Hepatocyte (in vitro differentiated cells): ENCODE measurements around the gene PMPCA. TPM values are rescaled to one million over a fixed set of nuclear protein-coding genes. Genes with fewer than 3 reads are reported as not detected.

Experiments used
- DNase-seq: peaks from one replicate; pipeline ENCODE4 v3.0.0-alpha.2; 2016; ENCODE audit warnings: low spot score
- H2AFZ ChIP-seq: fragments of 200-600 bp; sonication (generic); 2 replicates; pipeline ENCODE4 v1.6.0; 2016; ENCODE audit warnings: antibody characterized with exemption, mild to moderate bottlenecking
- H3K27ac ChIP-seq: fragments of 200-600 bp; sonication (generic); 2 replicates; pipeline ENCODE4 v1.5.1; 2016; ENCODE audit warnings: mild to moderate bottlenecking
- H3K27me3 ChIP-seq: fragments of 200-600 bp; sonication (generic); 2 replicates; pipeline ENCODE4 v1.6.1; 2016
- H3K36me3 ChIP-seq: fragments of 200-600 bp; sonication (generic); replicated peaks from 2 replicates; pipeline ENCODE4 v1.5.1; 2016; ENCODE audit warnings: low read depth; ENCODE audit not compliant: insufficient read depth
- H3K4me1 ChIP-seq: fragments of 200-600 bp; sonication (generic); 2 replicates; pipeline ENCODE4 v1.5.1; 2016; ENCODE audit warnings: mild to moderate bottlenecking, moderate library complexity; ENCODE audit not compliant: insufficient read depth
- H3K4me2 ChIP-seq: fragments of 200-600 bp; sonication (generic); 2 replicates; pipeline ENCODE4 v1.6.0; 2016
- H3K4me3 ChIP-seq: fragments of 200-600 bp; sonication (generic); 2 replicates; pipeline ENCODE4 v1.5.1; 2016; ENCODE audit warnings: mild to moderate bottlenecking
- H3K79me2 ChIP-seq: fragments of 200-600 bp; sonication (generic); 2 replicates; pipeline ENCODE4 v1.6.0; 2017; ENCODE audit warnings: mild to moderate bottlenecking
- H3K9me2 ChIP-seq: fragments of 200-600 bp; sonication (generic); replicated peaks from 2 replicates; pipeline ENCODE4 v1.6.0; 2017; ENCODE audit warnings: mild to moderate bottlenecking; ENCODE audit not compliant: insufficient read depth
- H3K9me3 ChIP-seq: fragments of 200-600 bp; sonication (generic); 2 replicates; pipeline ENCODE4 v1.5.1; 2016; ENCODE audit warnings: low read depth, mild to moderate bottlenecking
- H4K20me1 ChIP-seq: fragments of 200-600 bp; sonication (generic); 2 replicates; pipeline ENCODE4 v1.6.0; 2016; ENCODE audit warnings: mild to moderate bottlenecking; ENCODE audit not compliant: insufficient read depth, poor library complexity, severe bottlenecking
- CTCF ChIP-seq: fragments of 200-600 bp; sonication (generic); IDR thresholded peaks from 2 replicates; pipeline ENCODE4 v1.5.1; 2016; ENCODE audit warnings: antibody characterized with exemption, mild to moderate bottlenecking; ENCODE audit not compliant: poor library complexity
- EZH2 ChIP-seq: fragments of 200-600 bp; sonication (generic); IDR thresholded peaks from 2 replicates; pipeline ENCODE4 v1.6.1; 2016; ENCODE audit warnings: antibody characterized with exemption, mild to moderate bottlenecking, borderline replicate concordance
- EZH2phosphoT487 ChIP-seq: fragments of 200-600 bp; sonication (generic); IDR thresholded peaks from one replicate; pipeline ENCODE4 v1.6.1; 2018; ENCODE audit warnings: antibody characterized with exemption, mild to moderate bottlenecking, low read depth, moderate library complexity; ENCODE audit not compliant: unreplicated experiment, severe bottlenecking
- WGBS: methylation state at CpG from one replicate; pipeline ENCODE4 v1.1.6; 2016; ENCODE audit warnings: low lambda C conversion rate; ENCODE audit errors: missing lambda C conversion rate; 5-methylcytosine and 5-hydroxymethylcytosine counted together
- polyA plus RNA-seq: library from polyadenylated mRNA; unstranded; fragments of >200 nt; fragmentation: Nextera tagmentation; extraction: Ambion mirVana; gene quantifications from 2 replicates; pipeline ENCODE4 v1.2.1, GENCODE V29; 2016
- total RNA-seq: library from RNA; depleted of rRNA; stranded (reverse); fragments of >200 nt; gene quantifications from 2 replicates; pipeline ENCODE4 v1.2.3, GENCODE V29; 2014

Gene PMPCA
- total and polyA plus RNA-seq, 2 experiments from 2014 or later, result 45.1 to 85.7 TPM

GRCh38 chr9:136373300-136374182 lies 36.9 kb upstream of the PMPCA start, which contains the start of gene CARD9:
TSS of gene CARD9 (minus strand) at chr9:136373669. CDS start at chr9:136372078, 1,591 bp downstream.
- Histone ChIP-seq H3K79me2 (no peaks in the 10 kb centered on the region), H3K9me3 (no peaks in the 10 kb centered on the region), H3K36me3 (no peaks in the 10 kb centered on the region), H3K4me1 (peaks cover 16% of the 10 kb centered on the region), H2AFZ (peak within 1 kb of the TSS; percentile 6), H3K4me2 (peak within 1 kb of the TSS; percentile 65), H3K9me2 (no peaks in the 10 kb centered on the region), H3K27me3 (no peaks in the 10 kb centered on the region), H4K20me1 (no peaks in the 10 kb centered on the region), H3K4me3 (no peak within 1 kb of the TSS), H3K27ac (peak within 1 kb of the TSS; percentile 58)
- 76% methylated on average over 26 of the region's 27 CpGs for WGBS
- TF ChIP-seq EZH2phosphoT487, result no peak
- TF ChIP-seq EZH2, result no peak
- TF ChIP-seq CTCF, result no peak
- no peak for DNase-seq

GRCh38 chr9:136374183-136374575 lies 36.3 kb upstream of the PMPCA start:
- H3K9me3 ChIP-seq, result no peaks in the 10 kb centered on the region

GRCh38 chr9:136375096-136375495 lies 35.4 kb upstream of the PMPCA start:
- H3K36me3 ChIP-seq, result no peaks in the 10 kb centered on the region
- H3K9me2 ChIP-seq, result no peaks in the 10 kb centered on the region
- no peak overlapping the region for H3K4me3 ChIP-seq
- no peak overlapping the region for H3K4me2 ChIP-seq
- TF ChIP-seq EZH2 (no peak), EZH2phosphoT487 (no peak), CTCF (no peak)
- no peak overlapping the region for H3K27ac ChIP-seq
- no peaks in the 10 kb centered on the region for H3K9me3 ChIP-seq
- H3K4me1 ChIP-seq, result peaks cover 16% of the 10 kb centered on the region
- H2AFZ ChIP-seq, result no peak overlapping the region
- no peaks in the 10 kb centered on the region for H3K79me2 ChIP-seq
- no peaks in the 10 kb centered on the region for H4K20me1 ChIP-seq
- WGBS, result 98% methylated on average over 12 of the region's 12 CpGs
- DNase-seq, result no peak
- H3K27me3 ChIP-seq, result no peaks in the 10 kb centered on the region

More at GRCh38 chr9:136374183-136374575, 36.3 kb upstream of the PMPCA start:
- H3K79me2 ChIP-seq, result no peaks in the 10 kb centered on the region
- H2AFZ ChIP-seq, result no peak overlapping the region
- peaks cover 16% of the 10 kb centered on the region for H3K4me1 ChIP-seq
- H3K27ac ChIP-seq, result no peak overlapping the region
- H3K4me3 ChIP-seq, result no peak overlapping the region
- H4K20me1 ChIP-seq, result no peaks in the 10 kb centered on the region
- no peaks in the 10 kb centered on the region for H3K9me2 ChIP-seq
- TF ChIP-seq EZH2 (no peak), CTCF (no peak), EZH2phosphoT487 (no peak)
- H3K36me3 ChIP-seq, result no peaks in the 10 kb centered on the region
- H3K4me2 ChIP-seq, result no peak overlapping the region
- no peak for DNase-seq
- WGBS, result 85% methylated on average over 14 of the region's 14 CpGs
- no peaks in the 10 kb centered on the region for H3K27me3 ChIP-seq
